Psoas muscle (tissue), 8 donors: Measurements from ENCODE around the gene SYT13. TPM values are rescaled to one million over a fixed set of nuclear protein-coding genes. Genes with fewer than 3 reads are reported as not detected.

Experiments used
- ATAC-seq, 4 donors: fragments of 200-7000 bp; cut with Tn5 transposase; one replicate each; pipeline ENCODE4 v1.9.1; 2020; ENCODE audit warnings: moderate library complexity in 3 of 4, mild to moderate bottlenecking in 2 of 4
- DNase-seq, 2 donors: peaks; one replicate each; pipeline ENCODE4 v3.0.0-alpha.2; 2020
- H3K27ac ChIP-seq: fragments of 200-600 bp; one replicate; pipeline ENCODE4 v1.8.0; 2022
- H3K27me3 ChIP-seq, 3 donors: fragments of 200-600 bp in 1 of 3; one replicate each; pipeline versions ENCODE4 v1.6.1 to v1.8.0; 2013 to 2022; ENCODE audit warnings: low read length in 2 of 3, mild to moderate bottlenecking in 2 of 3, moderate library complexity in 1 of 3; ENCODE audit not compliant: insufficient read depth in 3 of 3
- H3K36me3 ChIP-seq, 2 donors: fragments of 200-600 bp in 1 of 2; one replicate each; pipeline versions ENCODE4 v1.6.1 to v1.8.0; 2013 to 2022; ENCODE audit warnings: low read depth in 1 of 2, mild to moderate bottlenecking in 1 of 2, moderate library complexity in 1 of 2; ENCODE audit not compliant: insufficient read depth in 1 of 2
- H3K4me1 ChIP-seq: fragments of 200-600 bp; one replicate; pipeline ENCODE4 v1.8.0; 2022
- H3K4me3 ChIP-seq: fragments of 200-600 bp; one replicate; pipeline ENCODE4 v1.8.0; 2022; ENCODE audit warnings: mild to moderate bottlenecking
- H3K9me3 ChIP-seq: fragments of 200-600 bp; one replicate; pipeline ENCODE4 v1.8.0; 2022
- WGBS, 3 donors: extraction: QIAGEN DNeasy Blood & Tissue Kit; methylation state at CpG; one replicate each; pipeline versions ENCODE4 v1.1.6 to v1.1.7; 2013; 5-methylcytosine and 5-hydroxymethylcytosine counted together
- intact Hi-C, 2 donors: fragments of 100-400 bp; cut with DNase I; formaldehyde crosslinking; loops; one replicate each; pipeline versions ENCODE4 v1.11.0 to v1.14.2; 2022
- polyA plus RNA-seq, 3 donors: library from polyadenylated mRNA; stranded (reverse); fragments of 200-250 nt; gene quantifications; one replicate each; pipeline ENCODE4 v1.2.3, GENCODE V29; 2013
- total RNA-seq, 4 donors: library from RNA; stranded (reverse); fragmentation: NEBNext Ultra II Directional in 2 of 4; extraction: Animal tissue kit (Norgen Biotek cat#: 25700) in 2 of 4; gene quantifications; one replicate each; pipeline versions ENCODE4 v1.2.1 to v1.2.4, GENCODE V29; 2021 to 2023
- TF ChIP-seq, protein P1 (sequence below): fragments of 200-600 bp; IDR thresholded peaks from one replicate; pipeline ENCODE4 v1.8.0; 2022; ENCODE audit warnings: antibody characterized with exemption
- donor health status: healthy with polysubstance abuse.
- donor health status: DM: no; HTN: no; CAD: no; lungs with moderate emphysema.
- donor health status: Bipolar disorder and iron deficiency.
- donor health status: healthy.
- donor health status: DM: yes; HTN: yes; CAD: no.
- donor health status: DM: no; HTN: no; CAD: no.
- donor health status: DM: no; HTN: no; CAD: no.
- donor health status: DM: yes; HTN: yes; CAD: no.

The SYT13 gene
- total and polyA plus RNA-seq, 7 donors, result 0.05 to 0.22 (median 0.08) TPM; not detected in 1

DNA sequence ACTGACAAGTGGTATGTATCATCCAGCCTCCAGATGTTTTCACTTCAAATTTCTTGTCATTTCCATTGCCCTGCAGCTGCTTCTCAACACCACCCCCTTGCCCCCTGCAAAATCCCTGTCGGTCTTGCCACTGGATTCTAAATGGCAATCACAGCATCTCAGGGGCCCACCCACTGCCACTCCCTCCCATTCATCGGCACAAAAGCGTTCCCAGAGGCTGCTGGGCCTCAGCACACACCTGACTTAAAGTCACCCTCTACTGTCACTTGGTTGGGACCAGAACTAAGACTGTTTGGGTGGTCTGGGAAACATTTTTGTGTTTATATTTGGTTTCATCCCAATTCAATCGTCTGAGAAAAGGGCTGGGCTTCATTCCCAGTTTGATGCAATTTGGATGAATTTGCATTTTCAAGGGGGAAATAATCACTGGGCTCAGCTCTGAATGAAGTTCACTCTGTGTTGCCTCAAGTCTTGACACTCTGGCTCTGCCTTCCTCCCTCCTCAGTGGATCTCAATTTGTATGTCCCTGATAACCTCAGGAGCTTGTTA lies 27.1 kb downstream of the SYT13 start:
- ATAC-seq, result no peak
- intact Hi-C loops, result no loop called here
- 22 to 36% (median 26%) methylated on average over 4 of the region's 4 CpGs for WGBS, 3 donors

DNA sequence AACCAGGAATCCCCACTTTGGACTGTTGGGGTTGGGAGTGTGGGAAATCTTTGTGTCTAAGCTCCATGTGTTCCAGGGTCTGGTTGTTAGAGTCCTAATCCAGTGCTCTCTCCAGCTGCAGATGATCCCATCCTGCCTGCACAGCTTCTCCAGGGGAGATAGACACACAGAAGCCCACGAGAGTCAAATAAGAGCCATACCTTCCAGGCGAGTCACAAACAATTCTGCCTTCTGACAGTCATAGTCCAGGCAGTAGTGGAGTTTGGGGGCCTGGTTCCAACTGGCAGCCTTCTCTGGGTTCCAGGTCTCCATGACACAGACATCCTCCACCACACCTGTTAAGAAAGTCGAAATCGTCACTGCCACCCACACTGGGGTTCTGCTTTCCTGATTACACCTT lies 32.1 kb downstream of the SYT13 start:
- H3K27ac ChIP-seq, result no peak overlapping the region
- TF ChIP-seq, protein P1, sequence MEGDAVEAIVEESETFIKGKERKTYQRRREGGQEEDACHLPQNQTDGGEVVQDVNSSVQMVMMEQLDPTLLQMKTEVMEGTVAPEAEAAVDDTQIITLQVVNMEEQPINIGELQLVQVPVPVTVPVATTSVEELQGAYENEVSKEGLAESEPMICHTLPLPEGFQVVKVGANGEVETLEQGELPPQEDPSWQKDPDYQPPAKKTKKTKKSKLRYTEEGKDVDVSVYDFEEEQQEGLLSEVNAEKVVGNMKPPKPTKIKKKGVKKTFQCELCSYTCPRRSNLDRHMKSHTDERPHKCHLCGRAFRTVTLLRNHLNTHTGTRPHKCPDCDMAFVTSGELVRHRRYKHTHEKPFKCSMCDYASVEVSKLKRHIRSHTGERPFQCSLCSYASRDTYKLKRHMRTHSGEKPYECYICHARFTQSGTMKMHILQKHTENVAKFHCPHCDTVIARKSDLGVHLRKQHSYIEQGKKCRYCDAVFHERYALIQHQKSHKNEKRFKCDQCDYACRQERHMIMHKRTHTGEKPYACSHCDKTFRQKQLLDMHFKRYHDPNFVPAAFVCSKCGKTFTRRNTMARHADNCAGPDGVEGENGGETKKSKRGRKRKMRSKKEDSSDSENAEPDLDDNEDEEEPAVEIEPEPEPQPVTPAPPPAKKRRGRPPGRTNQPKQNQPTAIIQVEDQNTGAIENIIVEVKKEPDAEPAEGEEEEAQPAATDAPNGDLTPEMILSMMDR, result no peak
- no peaks in the 10 kb centered on the region for H3K9me3 ChIP-seq
- peaks cover 0 to 2% (median 2%) of the 10 kb centered on the region in 3 donors for H3K27me3 ChIP-seq
- intact Hi-C loops, result loop anchor here in 1 of 2 donors (2.0 kb wide), 1 partner anchor 77 kb away; no protein-coding TSS in a partner anchor
- WGBS, 3 donors, result 58 to 85% (median 67%) methylated on average over 4 of the region's 4 CpGs
- H3K4me1 ChIP-seq, result no peaks in the 10 kb centered on the region
- no peak overlapping the region for H3K4me3 ChIP-seq
- DNase-seq, result no peak
- ATAC-seq, result no peak
- no peaks in the 10 kb centered on the region for H3K36me3 ChIP-seq

More for the DNA sequence above, 27.1 kb downstream of the SYT13 start:
- no peak for DNase-seq
- H3K9me3 ChIP-seq, result no peaks in the 10 kb centered on the region
- TF ChIP-seq, protein P1, result no peak
- H3K36me3 ChIP-seq, result no peaks in the 10 kb centered on the region
- peaks cover 0 to 22% (median 2%) of the 10 kb centered on the region in 3 donors for H3K27me3 ChIP-seq
- no peaks in the 10 kb centered on the region for H3K4me1 ChIP-seq
- no peak overlapping the region for H3K27ac ChIP-seq
- no peak overlapping the region for H3K4me3 ChIP-seq

DNA sequence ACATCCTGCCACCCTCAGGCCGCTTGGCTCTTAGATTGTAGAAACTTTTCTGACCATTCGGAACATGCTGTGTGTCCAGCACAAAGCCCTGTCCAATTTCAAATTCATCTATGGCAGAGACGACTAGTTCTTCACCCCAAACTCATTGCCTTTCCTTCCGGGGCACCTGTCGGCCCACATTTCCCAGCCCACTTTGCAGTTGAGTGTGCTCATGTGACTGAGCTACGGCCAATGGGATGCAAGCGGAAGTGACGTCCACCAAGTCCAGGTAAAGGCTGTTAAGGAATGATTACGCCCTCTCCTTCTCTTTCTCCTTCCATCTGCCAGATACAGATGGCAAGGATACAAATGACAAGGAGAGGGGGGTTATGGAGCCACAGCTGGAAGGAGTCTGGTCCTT lies 32.5 kb downstream of the SYT13 start:
- H3K27me3 ChIP-seq, result peaks cover 0 to 2% (median 2%) of the 10 kb centered on the region in 3 donors
- DNase-seq (no peak), ATAC-seq (no peak)
- TF ChIP-seq, protein P1, result no peak
- no peaks in the 10 kb centered on the region for H3K9me3 ChIP-seq
- H3K4me1 ChIP-seq, result no peaks in the 10 kb centered on the region
- no peaks in the 10 kb centered on the region for H3K36me3 ChIP-seq
- H3K4me3 ChIP-seq, result no peak overlapping the region
- H3K27ac ChIP-seq, result no peak overlapping the region
- WGBS, 3 donors, result 78 to 82% (median 79%) methylated on average over 9 of the region's 9 CpGs
- intact Hi-C loops, result loop anchor here in 1 of 2 donors (2.0 kb wide), 1 partner anchor 77 kb away; no protein-coding TSS in a partner anchor

DNA sequence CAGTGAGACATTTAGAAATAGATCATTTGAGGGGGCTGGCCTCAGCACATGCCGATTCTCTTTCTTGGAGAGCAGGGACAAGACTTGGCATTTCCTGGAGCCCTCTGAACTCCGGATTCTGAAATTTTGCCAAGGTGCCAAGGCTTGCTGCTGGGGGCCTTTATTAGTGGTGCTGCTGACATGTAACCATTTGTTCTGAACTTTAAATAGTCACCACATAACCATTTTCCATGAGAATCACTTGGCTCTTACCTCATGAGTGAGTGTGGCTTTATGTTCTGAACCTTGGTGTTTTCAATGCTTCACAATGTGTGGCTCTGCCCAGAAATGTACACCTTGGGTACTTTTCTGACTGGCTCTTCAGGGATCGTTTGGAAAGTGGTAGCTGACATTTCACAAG lies 33.3 kb downstream of the SYT13 start:
- no peaks in the 10 kb centered on the region for H3K9me3 ChIP-seq
- TF ChIP-seq, protein P1, result no peak
- 36 to 42% (median 37%) methylated on average over 3 of the region's 3 CpGs for WGBS, 3 donors
- no peak for DNase-seq
- no peak overlapping the region for H3K4me3 ChIP-seq
- H3K27ac ChIP-seq, result no peak overlapping the region
- ATAC-seq, result no peak
- peaks cover 0 to 2% (median 2%) of the 10 kb centered on the region in 3 donors for H3K27me3 ChIP-seq
- H3K4me1 ChIP-seq, result no peaks in the 10 kb centered on the region
- intact Hi-C loops, result no loop called here
- no peaks in the 10 kb centered on the region for H3K36me3 ChIP-seq
